Measurements from ENCODE around the gene KIF26B. TPM values are rescaled to one million over a fixed set of nuclear protein-coding genes. Genes with fewer than 3 reads are reported as not detected.

KIF26B gene
- polyA plus RNA-seq, 3 donors: 29.8 to 33.7 (median 30.3) TPM

GRCh38 chr1:245580651-245581050 is 425.9 kb downstream of the KIF26B start:
- DNase-seq (ENCODE audit: low read depth in 3 of 3, low spot score in 2 of 3): no peak

GRCh38 chr1:245582026-245582425 is 427.2 kb downstream of the KIF26B start:
- no peak for DNase-seq (ENCODE audit: low read depth in 3 of 3, low spot score in 2 of 3)

- DNase-seq (ENCODE audit: low read depth in 3 of 3, low spot score in 2 of 3): no peak
Observed at GRCh38 chr1:245583081-245583480, 428.3 kb downstream of the KIF26B start.

DNA sequence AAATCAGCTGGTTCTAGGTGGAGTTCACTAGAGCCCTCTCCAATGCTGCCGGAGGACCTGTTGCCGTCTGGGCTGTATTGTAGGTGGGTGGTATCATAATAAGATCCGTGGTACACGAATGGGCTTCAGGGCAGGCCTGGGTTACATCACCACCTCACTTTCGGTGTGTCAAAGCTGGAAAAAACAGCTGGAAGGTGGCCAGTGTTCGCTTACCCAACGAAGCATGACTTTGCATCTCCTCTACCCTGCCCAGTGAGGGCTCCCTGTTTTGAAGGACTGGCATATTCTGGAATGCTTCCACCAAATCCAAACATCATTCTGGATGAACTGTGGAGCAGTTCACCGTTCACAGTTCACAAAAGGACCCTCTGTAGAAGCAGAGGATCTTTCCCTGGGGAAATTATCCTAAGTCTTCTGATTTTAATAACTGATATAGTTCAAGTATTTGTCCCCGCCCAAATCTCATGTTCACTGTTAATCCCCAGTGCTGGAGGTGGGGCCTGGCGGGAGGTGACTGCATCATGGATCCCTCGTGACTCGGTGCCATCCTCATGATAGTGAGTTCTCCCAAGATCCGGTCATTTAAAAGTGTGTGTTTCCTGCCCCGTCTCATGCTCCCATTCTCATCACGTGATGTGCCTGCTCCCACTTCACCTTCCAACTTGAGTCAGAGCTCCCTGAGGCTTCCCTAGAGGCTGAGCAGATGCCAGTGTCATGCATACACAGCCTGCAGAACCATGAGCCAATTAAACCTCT is 429.0 kb downstream of the KIF26B start:
- DNase-seq (ENCODE audit: low read depth in 3 of 3, low spot score in 2 of 3): no peak

DNA sequence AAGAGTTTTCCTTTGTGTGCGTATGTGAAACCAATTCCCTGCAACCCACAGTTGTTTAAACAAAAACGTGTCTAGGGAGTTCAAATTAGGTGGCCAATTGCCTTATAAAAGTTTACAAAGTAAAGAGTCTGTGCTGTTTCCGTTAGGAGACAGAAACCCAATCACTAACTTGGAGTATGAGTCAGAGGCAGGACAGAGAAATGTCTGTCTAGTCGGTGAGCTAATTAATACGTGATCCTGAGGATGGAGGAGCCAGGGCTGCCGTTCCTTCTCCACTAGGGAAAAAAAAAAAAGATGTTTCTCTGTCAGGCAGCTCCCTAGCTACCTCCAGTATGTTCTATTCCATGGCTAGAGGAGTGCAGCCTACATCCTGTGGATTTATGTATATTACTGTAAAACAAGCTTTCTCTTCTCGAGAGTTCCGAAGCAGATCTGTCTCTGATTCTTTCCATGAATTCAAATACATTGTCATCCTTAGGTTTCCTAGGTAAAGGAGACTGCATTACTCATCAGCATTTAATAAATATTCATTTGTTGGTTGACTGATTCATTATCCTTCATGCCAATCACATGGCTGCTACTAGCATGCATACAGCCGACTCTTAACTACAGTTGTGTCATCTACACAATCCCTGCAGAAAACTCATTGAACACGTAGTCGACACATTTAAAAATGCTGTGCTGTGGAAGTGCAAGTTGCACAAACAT is 430.6 kb downstream of the KIF26B start:
- no peak for DNase-seq (ENCODE audit: low read depth in 3 of 3, low spot score in 2 of 3)

GRCh38 chr1:245587435-245588115 is 432.8 kb downstream of the KIF26B start:
- no peak for DNase-seq (ENCODE audit: low read depth in 3 of 3, low spot score in 2 of 3)

GRCh38 chr1:245588116-245588639 is 433.4 kb downstream of the KIF26B start:
- no peak for DNase-seq (ENCODE audit: low read depth in 3 of 3, low spot score in 2 of 3)

GRCh38 chr1:245589316-245589715 is 434.5 kb downstream of the KIF26B start:
- no peak for DNase-seq (ENCODE audit: low read depth in 3 of 3, low spot score in 2 of 3)

DNA sequence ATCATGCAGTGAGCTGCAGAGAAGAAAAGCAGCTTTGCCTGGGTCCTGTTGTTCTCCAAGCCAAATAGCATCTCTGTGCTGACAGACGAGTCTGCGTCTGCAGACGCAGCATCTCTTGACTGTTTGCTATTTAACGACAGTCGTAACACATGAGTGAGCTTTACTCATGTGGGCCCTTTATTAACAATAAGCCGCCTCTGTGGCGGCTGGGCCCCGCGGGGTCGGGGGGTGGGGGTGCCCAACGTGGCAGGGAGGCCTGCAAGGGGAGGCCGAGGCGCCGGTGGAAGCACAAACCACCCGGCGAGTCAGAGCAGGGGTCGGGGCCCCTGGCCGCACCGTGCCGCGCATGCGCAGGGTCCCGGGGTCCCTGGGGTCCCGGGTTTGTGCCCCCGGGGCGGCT is 435.1 kb downstream of the KIF26B start:
- no peak for DNase-seq (ENCODE audit: low read depth in 3 of 3, low spot score in 2 of 3)

- DNase-seq (ENCODE audit: low read depth in 3 of 3, low spot score in 2 of 3): no peak
Observed at GRCh38 chr1:245590726-245591125, 435.9 kb downstream of the KIF26B start.

- no peak for DNase-seq (ENCODE audit: low read depth in 3 of 3, low spot score in 2 of 3)
Observed at GRCh38 chr1:245591346-245592188, 436.8 kb downstream of the KIF26B start.

- DNase-seq (ENCODE audit: low read depth in 3 of 3, low spot score in 2 of 3): no peak
Observed at GRCh38 chr1:245592189-245592460, 437.3 kb downstream of the KIF26B start.

- no peak for DNase-seq (ENCODE audit: low read depth in 3 of 3, low spot score in 2 of 3)
Observed at GRCh38 chr1:245598524-245599305, 443.9 kb downstream of the KIF26B start.

DNA sequence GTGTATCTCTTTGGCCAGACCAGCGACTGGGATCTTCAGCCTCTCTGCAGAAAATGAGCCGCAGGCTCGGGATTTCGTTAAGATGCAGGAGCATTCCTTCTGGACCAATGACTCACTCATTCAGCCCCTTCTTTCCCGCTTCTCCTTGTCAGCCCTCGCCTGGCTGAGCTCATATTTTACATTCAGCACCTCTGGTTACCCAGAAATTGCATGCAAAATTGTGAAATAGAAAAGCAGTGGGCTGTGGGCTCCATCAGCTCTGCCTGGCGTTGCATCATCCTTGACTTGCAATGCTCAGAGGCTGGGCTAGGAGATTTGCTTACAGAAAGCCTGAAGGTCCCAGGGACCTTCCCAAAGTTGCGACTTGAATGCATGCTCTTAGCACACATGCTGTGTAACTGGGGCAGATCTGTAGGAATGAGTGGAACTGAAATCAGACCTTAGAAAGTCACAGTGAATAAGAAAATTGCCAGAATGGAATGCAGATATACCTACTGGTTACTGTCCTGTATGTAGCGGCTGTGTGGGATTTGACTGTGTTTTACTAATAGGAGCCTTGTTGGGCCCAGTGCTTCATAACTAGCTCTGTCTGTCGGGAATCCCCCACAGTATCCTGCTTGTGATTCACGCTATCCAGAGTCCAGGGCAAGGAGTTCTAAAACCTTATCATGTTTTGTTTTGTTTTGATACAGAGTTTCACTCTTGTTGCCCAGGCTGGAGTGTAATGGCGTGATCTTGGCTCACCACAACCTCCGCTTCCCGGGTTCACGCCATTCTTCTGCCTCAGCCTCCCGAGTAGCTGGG is 444.8 kb downstream of the KIF26B start:
- DNase-seq (ENCODE audit: low read depth in 3 of 3, low spot score in 2 of 3): no peak

DNA sequence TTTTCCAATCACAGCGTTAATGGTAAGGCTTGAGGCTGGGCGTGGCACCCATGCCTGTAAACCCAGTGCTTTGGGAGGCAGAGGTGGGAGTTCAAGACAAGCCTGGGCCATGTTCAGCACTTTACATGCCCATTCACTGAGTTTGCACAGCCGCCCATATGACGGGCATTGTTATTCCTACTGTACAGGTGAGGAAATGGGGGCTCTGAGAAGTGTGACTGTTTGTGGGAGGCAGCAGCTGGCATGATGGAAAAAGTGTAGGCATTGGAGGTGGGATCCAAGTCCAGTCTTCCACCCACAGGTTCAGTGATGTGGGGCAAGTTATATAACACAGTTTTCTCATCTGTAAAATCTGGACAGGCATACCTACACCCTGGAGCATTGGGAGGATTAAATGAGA is 445.9 kb downstream of the KIF26B start:
- no peak for DNase-seq (ENCODE audit: low read depth in 3 of 3, low spot score in 2 of 3)

- no peak for DNase-seq (ENCODE audit: low read depth in 3 of 3, low spot score in 2 of 3)
Observed at GRCh38 chr1:245603311-245603865, 448.6 kb downstream of the KIF26B start.

GRCh38 chr1:245604979-245605378 is 450.2 kb downstream of the KIF26B start:
- no peak for DNase-seq (ENCODE audit: low read depth in 3 of 3, low spot score in 2 of 3)

DNA sequence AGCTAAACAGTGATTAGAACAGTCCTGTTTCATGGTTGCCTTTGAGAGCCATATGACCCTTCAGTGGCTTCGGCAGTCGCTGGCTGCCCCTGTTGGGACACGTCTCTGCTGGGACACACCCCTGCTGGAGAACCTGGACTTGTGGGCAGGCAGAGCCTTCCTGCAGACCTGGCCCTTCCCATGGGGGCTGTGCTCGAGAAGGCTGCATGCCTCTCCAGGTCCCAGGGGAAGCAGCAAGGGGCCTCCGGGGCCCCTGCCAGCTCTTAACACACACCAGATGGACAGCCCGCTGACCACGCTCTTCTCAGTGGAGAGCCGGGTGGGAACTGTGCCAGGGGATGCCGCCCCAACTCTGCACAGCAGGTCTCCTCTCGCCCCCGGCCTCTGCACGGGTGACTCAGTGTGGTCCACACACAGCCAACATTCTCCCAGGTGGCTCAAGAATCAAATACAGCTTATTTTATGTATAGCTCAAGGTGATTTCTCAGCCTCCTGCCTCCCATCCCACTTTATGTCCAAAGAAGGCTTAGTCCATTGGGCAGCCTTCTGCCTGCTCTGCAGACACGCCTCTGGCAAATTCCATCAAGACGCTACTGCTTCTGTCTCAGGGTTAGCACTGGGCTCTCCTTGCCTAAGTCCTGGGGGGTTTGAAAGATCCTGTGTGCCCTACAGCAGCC is 450.8 kb downstream of the KIF26B start:
- DNase-seq (ENCODE audit: low read depth in 3 of 3, low spot score in 2 of 3): no peak
